ENCODE results near the gene CCDC102B.

DNA sequence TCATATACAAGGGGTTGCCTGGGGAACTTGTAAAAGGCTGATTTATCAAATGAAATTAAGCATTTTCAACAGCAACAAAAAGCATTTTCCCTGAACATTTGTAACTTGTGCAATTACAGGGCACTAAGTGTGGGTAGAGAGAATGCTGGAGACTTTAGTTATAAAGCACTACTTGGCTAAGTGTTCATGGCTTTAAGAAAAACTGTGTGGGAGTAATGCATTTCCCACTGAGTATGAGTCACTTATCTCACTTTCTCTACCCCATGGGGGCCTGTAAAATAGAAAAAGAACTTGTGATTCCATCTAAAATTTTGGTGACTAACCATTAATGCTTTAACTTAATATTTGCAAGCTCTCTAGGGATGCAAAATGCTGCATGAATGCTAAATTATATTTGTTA, 193.4 kb downstream of the CCDC102B start:
- TF ChIP-seq, protein P1, sequence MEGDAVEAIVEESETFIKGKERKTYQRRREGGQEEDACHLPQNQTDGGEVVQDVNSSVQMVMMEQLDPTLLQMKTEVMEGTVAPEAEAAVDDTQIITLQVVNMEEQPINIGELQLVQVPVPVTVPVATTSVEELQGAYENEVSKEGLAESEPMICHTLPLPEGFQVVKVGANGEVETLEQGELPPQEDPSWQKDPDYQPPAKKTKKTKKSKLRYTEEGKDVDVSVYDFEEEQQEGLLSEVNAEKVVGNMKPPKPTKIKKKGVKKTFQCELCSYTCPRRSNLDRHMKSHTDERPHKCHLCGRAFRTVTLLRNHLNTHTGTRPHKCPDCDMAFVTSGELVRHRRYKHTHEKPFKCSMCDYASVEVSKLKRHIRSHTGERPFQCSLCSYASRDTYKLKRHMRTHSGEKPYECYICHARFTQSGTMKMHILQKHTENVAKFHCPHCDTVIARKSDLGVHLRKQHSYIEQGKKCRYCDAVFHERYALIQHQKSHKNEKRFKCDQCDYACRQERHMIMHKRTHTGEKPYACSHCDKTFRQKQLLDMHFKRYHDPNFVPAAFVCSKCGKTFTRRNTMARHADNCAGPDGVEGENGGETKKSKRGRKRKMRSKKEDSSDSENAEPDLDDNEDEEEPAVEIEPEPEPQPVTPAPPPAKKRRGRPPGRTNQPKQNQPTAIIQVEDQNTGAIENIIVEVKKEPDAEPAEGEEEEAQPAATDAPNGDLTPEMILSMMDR (IDR thresholded peaks at IDR 0.05; ENCODE audit: insufficient read depth, low read length), result no peak
- TF ChIP-seq POLR2AphosphoS5 (IDR thresholded peaks at IDR 0.05; ENCODE audit: low read depth) (no peak), GABPA (IDR thresholded peaks at IDR 0.05; ENCODE audit: low read depth) (no peak)
- TF ChIP-seq, protein P2, sequence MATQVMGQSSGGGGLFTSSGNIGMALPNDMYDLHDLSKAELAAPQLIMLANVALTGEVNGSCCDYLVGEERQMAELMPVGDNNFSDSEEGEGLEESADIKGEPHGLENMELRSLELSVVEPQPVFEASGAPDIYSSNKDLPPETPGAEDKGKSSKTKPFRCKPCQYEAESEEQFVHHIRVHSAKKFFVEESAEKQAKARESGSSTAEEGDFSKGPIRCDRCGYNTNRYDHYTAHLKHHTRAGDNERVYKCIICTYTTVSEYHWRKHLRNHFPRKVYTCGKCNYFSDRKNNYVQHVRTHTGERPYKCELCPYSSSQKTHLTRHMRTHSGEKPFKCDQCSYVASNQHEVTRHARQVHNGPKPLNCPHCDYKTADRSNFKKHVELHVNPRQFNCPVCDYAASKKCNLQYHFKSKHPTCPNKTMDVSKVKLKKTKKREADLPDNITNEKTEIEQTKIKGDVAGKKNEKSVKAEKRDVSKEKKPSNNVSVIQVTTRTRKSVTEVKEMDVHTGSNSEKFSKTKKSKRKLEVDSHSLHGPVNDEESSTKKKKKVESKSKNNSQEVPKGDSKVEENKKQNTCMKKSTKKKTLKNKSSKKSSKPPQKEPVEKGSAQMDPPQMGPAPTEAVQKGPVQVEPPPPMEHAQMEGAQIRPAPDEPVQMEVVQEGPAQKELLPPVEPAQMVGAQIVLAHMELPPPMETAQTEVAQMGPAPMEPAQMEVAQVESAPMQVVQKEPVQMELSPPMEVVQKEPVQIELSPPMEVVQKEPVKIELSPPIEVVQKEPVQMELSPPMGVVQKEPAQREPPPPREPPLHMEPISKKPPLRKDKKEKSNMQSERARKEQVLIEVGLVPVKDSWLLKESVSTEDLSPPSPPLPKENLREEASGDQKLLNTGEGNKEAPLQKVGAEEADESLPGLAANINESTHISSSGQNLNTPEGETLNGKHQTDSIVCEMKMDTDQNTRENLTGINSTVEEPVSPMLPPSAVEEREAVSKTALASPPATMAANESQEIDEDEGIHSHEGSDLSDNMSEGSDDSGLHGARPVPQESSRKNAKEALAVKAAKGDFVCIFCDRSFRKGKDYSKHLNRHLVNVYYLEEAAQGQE (IDR thresholded peaks at IDR 0.05; ENCODE audit: insufficient replicate concordance, low read depth), result no peak
